ENCODE data around the gene SHANK2. TPM values are rescaled to one million over a fixed set of nuclear protein-coding genes. Genes with fewer than 3 reads are reported as not detected.
A peak's percentile ranks its signal among the peaks of the same experiment; 100 is the strongest.
"Not testable (repeated sequence)": the region's sequence is repeated elsewhere in the genome, so short reads cannot be mapped to it uniquely, and the experiment has no call there.

The SHANK2 gene
- total RNA-seq, 1 donor from 2014 or later: 33.8 TPM

GRCh38 chr11:71246559-71246958, 5.8 kb downstream of the SHANK2 start:
- ATAC-seq (no peak), DNase-seq (ENCODE audit: low spot score) (peak; percentile 22)

DNA sequence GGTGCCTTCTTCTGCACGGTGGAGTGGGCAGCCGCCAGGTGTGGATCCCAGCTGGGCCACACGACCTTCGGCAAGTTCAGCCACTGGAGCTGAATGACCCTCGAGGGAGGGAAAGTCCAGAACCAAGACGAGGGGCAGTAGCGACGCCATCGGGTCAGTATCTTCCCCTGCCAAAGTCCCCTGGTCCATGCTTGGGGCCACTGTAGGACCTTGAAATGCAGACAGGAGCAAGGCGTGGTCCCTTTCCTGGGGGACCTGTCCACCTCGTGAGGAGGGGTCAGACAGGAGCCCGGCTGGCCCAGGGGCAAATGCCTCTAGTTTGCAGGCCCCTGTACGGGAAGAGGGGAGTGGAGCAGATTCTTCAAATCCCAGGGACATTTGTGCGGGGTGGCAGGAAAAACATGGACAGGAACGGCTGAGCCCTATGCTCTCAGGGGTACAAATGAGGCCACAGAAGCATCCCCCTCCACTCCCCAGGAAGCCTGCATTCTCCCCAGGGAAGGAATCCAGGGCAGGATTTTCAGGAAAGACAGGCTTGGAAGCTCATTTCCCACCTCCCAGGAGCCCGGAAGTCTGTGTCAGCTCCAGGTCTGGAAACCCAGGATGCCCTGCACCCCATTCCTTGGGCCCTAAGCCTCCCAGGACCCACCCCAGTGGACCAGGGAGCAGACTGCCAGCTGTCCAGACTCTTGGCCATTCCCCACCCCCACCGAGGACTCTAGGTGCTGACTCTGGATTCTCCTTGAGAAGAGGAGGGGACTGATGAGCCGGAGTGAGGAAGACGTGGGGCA, 6.6 kb downstream of the SHANK2 start:
- ATAC-seq: no peak
- peak; percentile 39 for DNase-seq (ENCODE audit: low spot score)

GRCh38 chr11:71244116-71244810, 8.1 kb downstream of the SHANK2 start:
- DNase-seq (ENCODE audit: low spot score) (peak; percentile 35), ATAC-seq (no peak)

GRCh38 chr11:71242391-71242790, 10.0 kb downstream of the SHANK2 start:
- peak; percentile 16 for DNase-seq (ENCODE audit: low spot score)
- no peak for ATAC-seq

- DNase-seq (ENCODE audit: low spot score) (no peak), ATAC-seq (no peak)
These were observed 10.6 kb downstream of the SHANK2 start for GRCh38 chr11:71241721-71242259.

- DNase-seq (ENCODE audit: low spot score): peak; percentile 87
- ATAC-seq: peak; percentile 86
These were observed 11.3 kb downstream of the SHANK2 start for GRCh38 chr11:71240865-71241691.

DNA sequence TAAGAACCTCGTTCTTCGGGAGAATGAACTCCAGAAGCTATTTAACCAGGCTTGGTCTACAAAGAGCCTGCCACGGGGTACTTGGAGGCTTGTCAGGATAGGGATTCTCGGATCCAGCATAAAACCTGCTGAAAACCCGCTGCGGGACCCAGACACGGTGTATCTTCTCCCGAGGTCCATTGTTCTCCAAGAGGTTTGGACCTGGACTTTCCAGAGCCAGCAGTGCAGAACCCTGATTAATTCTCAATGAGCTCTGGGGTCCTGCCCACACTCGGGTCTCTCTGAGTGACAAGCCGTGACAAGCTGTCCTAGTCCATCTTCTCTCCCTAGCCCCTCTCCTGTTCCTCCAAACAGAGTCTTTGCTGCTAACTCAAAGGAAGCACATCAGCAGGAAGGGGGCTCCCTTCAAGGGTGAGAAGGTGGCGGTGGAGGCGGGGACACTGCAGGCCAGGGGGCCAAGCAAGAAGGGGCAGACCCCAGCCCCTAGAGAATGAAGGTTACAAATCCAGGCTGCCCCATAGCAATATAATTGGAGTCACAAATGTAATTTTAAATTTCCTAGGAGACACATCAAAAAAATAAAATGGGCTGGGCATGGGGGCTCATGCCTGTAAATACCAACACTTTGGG, 12.2 kb downstream of the SHANK2 start:
- ATAC-seq: no peak
- DNase-seq (ENCODE audit: low spot score): peak; percentile 32

DNA sequence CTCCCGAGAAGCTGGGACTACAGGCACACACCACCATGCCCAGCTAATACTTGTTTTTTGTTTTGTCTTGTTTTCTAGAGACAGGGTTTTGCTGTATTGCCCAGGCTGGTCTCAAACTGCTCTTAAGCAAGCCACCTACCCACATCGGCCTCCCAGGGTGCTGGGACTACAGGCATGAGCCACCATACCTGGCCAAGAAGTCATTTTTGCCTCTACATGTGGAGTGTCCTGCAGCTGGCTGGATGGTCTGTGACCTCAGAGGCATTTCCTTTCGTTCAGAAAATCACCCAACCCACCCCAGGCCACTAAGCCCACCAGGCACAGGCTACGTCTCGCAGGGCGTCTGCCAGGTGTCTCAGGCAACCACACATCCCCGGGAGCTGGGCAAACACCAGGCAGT, 12.8 kb downstream of the SHANK2 start:
- ATAC-seq (no peak), DNase-seq (ENCODE audit: low spot score) (peak; percentile 36)

- ATAC-seq (no peak), DNase-seq (ENCODE audit: low spot score) (peak; percentile 16)
These were observed 13.4 kb downstream of the SHANK2 start for GRCh38 chr11:71238941-71239340.

GRCh38 chr11:71238285-71238875, 14.0 kb downstream of the SHANK2 start:
- DNase-seq (ENCODE audit: low spot score): peak; percentile 22
- ATAC-seq: no peak

GRCh38 chr11:71237853-71238252, 14.5 kb downstream of the SHANK2 start:
- peak; percentile 35 for DNase-seq (ENCODE audit: low spot score)
- ATAC-seq: no peak

GRCh38 chr11:71236836-71237475, 15.4 kb downstream of the SHANK2 start:
- DNase-seq (ENCODE audit: low spot score) (peak; percentile 27), ATAC-seq (no peak)

GRCh38 chr11:71235719-71236118, 16.7 kb downstream of the SHANK2 start:
- DNase-seq (ENCODE audit: low spot score): peak; percentile 12
- ATAC-seq: no peak

DNA sequence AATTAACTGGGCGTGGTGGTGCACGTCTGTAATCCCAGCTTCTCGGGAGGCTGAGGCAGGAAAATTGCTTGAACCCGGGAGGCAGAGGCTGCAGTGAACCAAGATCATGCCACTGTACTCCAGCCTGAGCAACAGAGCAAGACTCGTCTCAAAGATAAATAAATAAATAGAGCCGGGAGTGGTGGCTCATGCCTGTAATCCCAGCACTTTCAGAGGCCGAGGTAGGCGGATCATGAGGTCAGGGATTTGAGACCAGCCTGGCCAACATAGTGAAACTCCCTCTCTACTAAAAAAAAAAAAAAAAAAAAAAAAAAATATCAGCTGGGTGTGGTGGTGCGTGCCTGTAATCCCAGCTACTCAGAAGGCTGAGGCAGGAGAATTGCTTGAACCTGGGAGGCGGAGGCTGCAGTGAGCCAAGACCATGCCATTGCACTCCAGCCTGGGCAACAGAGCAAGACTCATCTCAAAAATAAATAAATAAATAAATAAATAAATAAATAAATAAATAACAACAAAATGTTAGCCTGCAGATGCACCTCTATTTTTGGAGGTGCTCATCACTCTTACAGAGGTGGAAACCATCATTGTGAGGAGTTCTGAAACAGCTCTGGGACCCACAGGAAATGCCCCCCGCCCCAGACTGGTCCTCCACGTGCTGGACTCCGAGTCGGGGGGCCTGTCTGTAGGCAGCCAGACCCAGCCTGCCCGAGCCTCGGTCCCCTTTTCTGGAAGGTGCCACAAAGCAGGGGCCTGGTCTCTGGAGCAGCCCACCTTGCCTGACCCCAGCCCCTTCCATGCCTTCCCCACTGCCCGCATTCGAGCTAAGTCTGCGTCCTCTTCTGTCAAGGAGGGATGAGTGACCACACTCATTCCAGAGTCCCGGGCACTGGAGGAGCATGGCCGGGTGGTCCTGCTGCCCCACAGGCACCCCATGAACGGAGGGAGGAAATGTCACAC, 18.2 kb downstream of the SHANK2 start:
- not testable (repeated sequence) for ATAC-seq
- peak; percentile 37 for DNase-seq (ENCODE audit: low spot score)

DNA sequence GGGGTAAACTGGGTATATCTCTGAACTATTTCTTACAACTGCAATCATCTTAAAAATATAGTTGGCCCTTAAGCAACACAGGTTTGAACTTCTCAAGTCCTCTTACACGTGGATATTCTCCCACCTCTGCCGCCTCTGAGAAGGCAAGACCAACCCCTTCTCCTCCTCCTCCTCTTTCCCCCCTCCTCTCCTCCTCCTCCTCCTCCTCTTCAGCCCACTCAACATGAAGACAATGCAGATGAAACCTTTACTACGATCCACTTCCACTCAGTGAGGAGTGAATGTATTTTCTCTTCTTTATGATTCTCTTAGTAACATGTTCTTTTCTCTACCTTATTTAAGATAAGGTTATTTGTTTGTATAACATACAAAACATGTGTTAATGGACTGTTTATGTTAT, 20.0 kb downstream of the SHANK2 start:
- ATAC-seq (no peak), DNase-seq (ENCODE audit: low spot score) (no peak)

GRCh38 chr11:71228961-71229360, 23.4 kb downstream of the SHANK2 start:
- DNase-seq (ENCODE audit: low spot score) (no peak), ATAC-seq (no peak)

DNA sequence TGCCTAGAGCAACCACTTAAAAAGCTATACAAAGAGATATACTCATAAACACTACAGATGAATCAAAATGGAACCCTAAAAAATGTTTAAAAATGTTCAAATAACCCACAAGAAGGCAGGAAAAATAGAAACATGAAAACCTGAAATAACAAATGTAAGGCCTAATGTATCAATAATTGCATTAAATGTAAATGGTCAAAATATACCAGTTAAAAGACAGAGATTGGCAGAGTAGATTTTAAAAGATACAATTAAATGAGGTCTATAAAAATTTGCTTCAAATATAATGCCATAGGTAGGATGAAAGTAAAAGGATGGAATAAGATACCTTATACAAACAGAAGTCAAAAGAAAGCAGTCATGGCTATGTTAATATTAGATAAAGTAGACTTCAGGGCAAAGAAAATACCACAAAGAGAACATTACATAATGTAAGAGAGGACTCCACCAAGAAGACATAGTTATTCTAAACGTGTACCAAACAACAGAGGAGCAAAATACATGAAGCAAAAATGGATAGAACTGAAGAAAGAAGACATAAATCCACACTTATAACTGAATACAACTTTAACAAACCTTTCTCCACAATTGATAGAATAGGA, 25.2 kb downstream of the SHANK2 start:
- DNase-seq (ENCODE audit: low spot score) (no peak), ATAC-seq (no peak)
